HCT116 (cell line): ENCODE results near the gene RPL27.
"Not testable (repeated sequence)": the region's sequence is repeated elsewhere in the genome, so short reads cannot be mapped to it uniquely, and the experiment has no call there.

Source experiments
- CEBPB ChIP-seq: IDR thresholded peaks from 2 replicates; pipeline ENCODE4 v1.6.1; 2012; ENCODE audit warnings: low read depth
- CTCF ChIP-seq, 3 experiments: fragments of 200-600 bp in 1 of 3; sonication (generic) in 1 of 3; IDR thresholded peaks in 2 of 3; conservative IDR thresholded peaks in 1 of 3; 2 replicates each; pipeline ENCODE4 v1.5.1; 2012 to 2017; ENCODE audit warnings: low read depth in 2 of 3, low read length in 2 of 3, antibody characterized with exemption in 1 of 3, borderline replicate concordance in 1 of 3, control low read depth in 1 of 3, mild to moderate bottlenecking in 1 of 3, mixed read lengths in 1 of 3, mixed run types in 1 of 3, moderate library complexity in 1 of 3; ENCODE audit not compliant: insufficient read depth in 1 of 3
- EZH2 ChIP-seq: fragments of 200-600 bp; sonication (generic); IDR thresholded peaks from 2 replicates; pipeline ENCODE4 v1.6.1; 2017; ENCODE audit warnings: antibody characterized with exemption, mixed run types
- JUND ChIP-seq: IDR thresholded peaks from 2 replicates; pipeline ENCODE4 v1.6.1; 2012
- MAX ChIP-seq: IDR thresholded peaks from 2 replicates; pipeline ENCODE4 v1.6.1; 2012
- POLR2A ChIP-seq: IDR thresholded peaks from 2 replicates; pipeline ENCODE4 v1.7.0; 2011; ENCODE audit warnings: borderline replicate concordance; ENCODE audit not compliant: insufficient read depth, insufficient read length; ENCODE audit errors: extremely low read depth
- REST ChIP-seq: IDR thresholded peaks from 2 replicates; pipeline ENCODE4 v1.6.1; 2012; ENCODE audit warnings: low read depth
- SIN3A ChIP-seq: IDR thresholded peaks from 2 replicates; pipeline ENCODE4 v1.6.1; 2012; ENCODE audit warnings: low read depth
- SRF ChIP-seq: IDR thresholded peaks from 2 replicates; pipeline ENCODE4 v1.6.1; 2012; ENCODE audit warnings: low read depth
- ZFX ChIP-seq: fragments of 450-650 bp; IDR thresholded peaks from 2 replicates; pipeline ENCODE4 v1.6.1; 2017
- ZNF274 ChIP-seq: fragments of 200-500 bp; sonication (Bioruptor generic); IDR thresholded peaks from 2 replicates; pipeline ENCODE4 v1.6.1; 2014; ENCODE audit warnings: mild to moderate bottlenecking, low read depth, low read length, inconsistent platforms

GRCh38 chr17:42993913-42994312 lies 4.3 kb upstream of the RPL27 start:
- TF ChIP-seq POLR2A; CTCF (IDR thresholded peaks at IDR 0.05 in 2 of 3, conservative IDR thresholded peaks at IDR 0.05 in 1 of 3; ENCODE audit: borderline replicate concordance in 1 of 3, insufficient read depth in 1 of 3, low read depth in 2 of 3, low read length in 2 of 3); EZH2; SRF; MAX; JUND; CEBPB; ZNF274; ZFX; REST; SIN3A: not testable (repeated sequence)
